D721Med (cell line): ENCODE data around the gene PLA2G4A.
A peak's percentile ranks its signal among the peaks of the same experiment; 100 is the strongest.

Experiments used
- DNase-seq: peaks from one replicate; pipeline ENCODE4 v3.0.0; 2011; ENCODE audit warnings: low spot score; ENCODE audit not compliant: insufficient read length
- FAIRE-seq: peaks from 2 replicates; lab custom pipeline; 2011; peaks lifted over from hg19 to GRCh38; lab: Jason Lieb, UNC
- TF ChIP-seq, protein P1 (sequence below): IDR thresholded peaks from 2 replicates; pipeline ENCODE4 v1.5.1; 2012; ENCODE audit warnings: mild to moderate bottlenecking, control low read depth; ENCODE audit not compliant: insufficient read depth; ENCODE audit errors: missing control alignments

Gene PLA2G4A

DNA sequence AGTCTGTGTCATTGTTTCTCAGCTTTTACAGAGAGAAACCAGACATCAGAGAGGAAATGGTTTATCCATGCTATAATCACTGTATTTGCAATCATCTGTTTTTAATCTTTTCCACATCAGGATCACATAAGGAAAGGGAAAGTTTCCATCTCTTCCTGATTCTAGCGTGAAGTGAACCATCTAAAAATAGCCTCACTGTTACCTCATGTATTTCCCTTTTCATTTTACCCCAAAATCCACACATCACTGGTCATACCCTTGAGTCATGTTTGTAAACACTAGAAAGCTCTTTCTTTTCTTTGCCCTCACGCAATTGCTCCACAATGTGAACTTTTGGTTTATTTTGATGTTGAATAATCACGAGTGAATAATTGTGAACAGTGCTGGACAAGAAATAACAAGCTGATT lies 146.0 kb downstream of the PLA2G4A start:
- TF ChIP-seq, protein P1, sequence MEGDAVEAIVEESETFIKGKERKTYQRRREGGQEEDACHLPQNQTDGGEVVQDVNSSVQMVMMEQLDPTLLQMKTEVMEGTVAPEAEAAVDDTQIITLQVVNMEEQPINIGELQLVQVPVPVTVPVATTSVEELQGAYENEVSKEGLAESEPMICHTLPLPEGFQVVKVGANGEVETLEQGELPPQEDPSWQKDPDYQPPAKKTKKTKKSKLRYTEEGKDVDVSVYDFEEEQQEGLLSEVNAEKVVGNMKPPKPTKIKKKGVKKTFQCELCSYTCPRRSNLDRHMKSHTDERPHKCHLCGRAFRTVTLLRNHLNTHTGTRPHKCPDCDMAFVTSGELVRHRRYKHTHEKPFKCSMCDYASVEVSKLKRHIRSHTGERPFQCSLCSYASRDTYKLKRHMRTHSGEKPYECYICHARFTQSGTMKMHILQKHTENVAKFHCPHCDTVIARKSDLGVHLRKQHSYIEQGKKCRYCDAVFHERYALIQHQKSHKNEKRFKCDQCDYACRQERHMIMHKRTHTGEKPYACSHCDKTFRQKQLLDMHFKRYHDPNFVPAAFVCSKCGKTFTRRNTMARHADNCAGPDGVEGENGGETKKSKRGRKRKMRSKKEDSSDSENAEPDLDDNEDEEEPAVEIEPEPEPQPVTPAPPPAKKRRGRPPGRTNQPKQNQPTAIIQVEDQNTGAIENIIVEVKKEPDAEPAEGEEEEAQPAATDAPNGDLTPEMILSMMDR: no peak
- FAIRE-seq (no peak), DNase-seq (no peak)

DNA sequence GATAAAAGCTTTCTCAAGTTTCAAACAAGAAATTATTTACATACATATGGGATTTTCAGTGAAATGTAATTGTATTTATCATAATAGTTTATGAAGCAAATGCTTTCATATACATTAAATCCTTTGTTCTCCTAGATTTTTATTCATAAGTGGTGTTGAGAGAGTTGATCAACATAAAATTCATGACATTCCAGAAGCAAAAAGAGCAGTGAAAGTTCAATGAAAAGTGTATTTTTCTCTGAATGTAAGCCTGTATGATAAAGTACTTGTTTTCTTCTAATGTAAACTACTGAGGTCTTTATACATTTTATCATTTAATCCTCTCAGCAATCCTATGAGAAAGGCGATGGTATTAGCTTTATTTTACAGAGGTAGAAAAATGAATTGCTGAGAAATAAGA lies 146.5 kb downstream of the PLA2G4A start:
- peak; percentile 95 for FAIRE-seq
- no peak for DNase-seq

DNA sequence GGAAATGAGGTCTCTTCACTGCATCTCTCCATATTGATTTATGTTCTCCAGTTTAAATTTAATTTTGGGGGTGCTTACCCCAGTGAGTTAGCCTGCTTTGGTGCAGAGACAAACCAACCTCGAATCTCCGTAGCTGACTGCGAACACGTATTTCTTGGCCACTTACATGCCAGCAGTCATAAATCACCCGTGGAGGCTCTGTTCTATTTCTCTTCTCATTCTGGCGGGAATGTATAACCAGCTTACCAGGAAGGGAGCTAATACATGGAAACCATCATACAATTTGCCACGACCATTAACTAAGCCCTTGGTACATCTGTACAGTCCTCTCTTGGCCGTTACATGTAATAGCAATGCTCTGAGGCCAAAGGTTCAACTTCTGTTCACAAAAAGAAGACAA lies 148.0 kb downstream of the PLA2G4A start:
- FAIRE-seq: no peak
- TF ChIP-seq, protein P1: no peak
- DNase-seq: no peak

More for the DNA sequence above, 146.5 kb downstream of the PLA2G4A start:
- TF ChIP-seq, protein P1: no peak

DNA sequence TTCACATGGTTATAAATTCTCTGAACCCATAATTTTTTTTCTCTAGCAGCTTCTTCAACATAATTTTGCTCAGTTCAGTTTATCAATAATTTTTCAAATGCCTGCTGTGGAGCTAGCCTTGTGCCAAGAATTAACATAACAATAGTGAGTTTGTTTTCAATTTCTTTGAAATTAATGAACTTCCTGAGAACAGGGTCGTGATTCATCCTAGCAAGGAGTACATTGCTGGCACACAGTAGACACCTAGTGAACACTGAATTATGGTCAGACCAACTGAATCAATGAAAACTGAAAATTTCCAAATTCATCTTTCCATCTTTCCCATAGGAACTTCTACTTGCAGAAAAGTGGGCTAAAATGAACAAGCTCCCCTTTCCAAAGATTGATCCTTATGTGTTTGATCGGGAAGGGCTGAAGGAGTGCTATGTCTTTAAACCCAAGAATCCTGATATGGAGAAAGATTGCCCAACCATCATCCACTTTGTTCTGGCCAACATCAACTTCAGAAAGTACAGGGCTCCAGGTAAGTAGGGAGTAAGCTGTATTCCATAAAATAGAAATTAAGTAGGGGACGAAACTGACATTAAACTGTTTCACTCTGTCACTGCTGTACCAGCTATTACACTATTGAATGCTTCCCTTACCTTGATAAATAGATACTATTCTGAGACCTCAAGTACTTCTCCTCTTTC lies 148.7 kb downstream of the PLA2G4A start:
- TF ChIP-seq, protein P1: no peak
- FAIRE-seq (peak; percentile 46), DNase-seq (no peak)

DNA sequence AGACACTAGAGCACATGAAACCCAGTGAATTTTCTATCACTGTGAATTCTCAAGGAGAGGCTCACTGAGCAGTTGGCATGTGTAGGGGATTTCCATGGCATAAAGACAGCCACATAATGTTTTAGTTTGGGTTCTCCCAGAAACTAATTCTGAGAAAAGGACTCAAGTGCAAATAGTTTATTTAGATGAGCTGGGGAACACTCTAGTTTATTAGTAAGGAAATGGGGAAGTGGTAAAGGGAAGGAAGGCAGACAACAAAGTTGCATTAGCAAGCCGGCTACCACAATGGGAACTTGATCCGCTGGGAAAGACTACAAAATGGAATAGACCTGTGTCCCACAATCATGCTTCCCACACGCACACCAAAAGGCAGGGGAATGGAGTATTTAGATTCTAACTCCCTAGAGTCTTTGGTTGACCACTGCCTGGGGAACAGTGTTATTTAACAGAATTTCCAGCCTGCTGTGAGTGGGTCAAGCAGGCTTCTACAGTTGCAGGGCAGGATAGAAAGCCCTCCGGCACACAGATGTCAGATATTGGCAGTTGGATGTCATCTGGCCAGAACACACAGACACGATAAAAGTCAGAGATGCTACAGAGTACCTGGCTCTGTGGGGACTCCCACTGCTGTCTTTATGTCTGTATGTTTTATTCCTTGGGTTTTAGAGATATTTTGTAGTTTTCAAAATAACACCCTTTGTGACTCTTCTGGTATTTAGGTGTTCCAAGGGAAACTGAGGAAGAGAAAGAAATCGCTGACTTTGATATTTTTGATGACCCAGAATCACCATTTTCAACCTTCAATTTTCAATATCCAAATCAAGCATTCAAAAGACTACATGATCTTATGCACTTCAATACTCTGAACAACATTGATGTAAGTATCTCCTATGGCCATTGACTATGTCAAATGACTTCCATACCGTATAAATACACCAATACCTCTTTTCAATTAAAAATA lies 150.1 kb downstream of the PLA2G4A start:
- DNase-seq (no peak), FAIRE-seq (peak; percentile 68)
- TF ChIP-seq, protein P1: no peak

DNA sequence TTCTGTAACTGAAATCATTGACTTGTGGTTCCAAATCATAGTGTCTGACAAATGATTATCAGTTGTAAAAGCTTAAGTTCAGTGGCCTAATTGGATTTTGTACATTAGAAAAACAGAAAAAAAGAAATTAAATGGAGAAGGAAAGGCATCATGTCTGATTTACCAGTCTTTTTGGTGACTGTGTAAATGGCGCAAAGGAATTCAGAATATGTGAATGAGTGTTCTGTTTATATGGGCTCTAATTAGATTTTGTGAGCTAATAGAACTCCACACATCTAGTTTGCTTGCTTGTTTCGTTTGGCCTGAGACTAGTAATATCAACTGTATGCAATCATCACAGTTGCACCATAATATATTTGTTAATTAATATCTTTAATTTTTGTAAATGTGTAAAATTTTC lies 151.7 kb downstream of the PLA2G4A start:
- FAIRE-seq (peak; percentile 67), DNase-seq (no peak)
- TF ChIP-seq, protein P1: no peak

DNA sequence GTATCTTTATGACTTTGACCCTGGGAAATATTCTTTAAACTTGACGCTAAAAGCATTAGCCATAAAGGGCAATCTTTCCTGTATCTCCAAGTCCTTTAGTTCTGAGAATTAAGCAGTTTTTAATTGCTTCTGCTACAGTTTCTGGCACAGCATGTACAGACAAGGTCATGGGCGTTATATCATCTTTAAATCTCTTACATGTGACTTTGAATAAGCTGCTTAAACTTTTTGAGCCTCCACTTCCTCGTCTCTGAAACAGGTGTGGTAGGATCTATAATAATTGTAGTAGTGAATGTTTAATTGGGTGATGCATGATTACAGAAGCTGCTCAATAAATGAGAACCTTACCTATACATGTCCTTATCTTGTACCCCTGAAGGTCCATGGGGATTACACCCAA lies 153.4 kb downstream of the PLA2G4A start:
- TF ChIP-seq, protein P1: no peak
- peak; percentile 95 for FAIRE-seq
- DNase-seq: no peak
